22Rv1 (cell line): ENCODE data around the gene SNRNP48.
A peak's percentile ranks its signal among the peaks of the same experiment; 100 is the strongest.

Experiments used
- H3K27ac ChIP-seq: fragments of 450-650 bp; 2 replicates; pipeline ENCODE4 v1.5.1; 2017
- CTCF ChIP-seq: fragments of 450-650 bp; IDR thresholded peaks from 2 replicates; pipeline ENCODE4 v1.5.1; 2017; ENCODE audit warnings: mild to moderate bottlenecking
- ZFX ChIP-seq: fragments of 450-650 bp; IDR thresholded peaks from 2 replicates; pipeline ENCODE4 v1.6.1; 2017; ENCODE audit warnings: antibody characterized with exemption, borderline replicate concordance

SNRNP48 gene

GRCh38 chr6:7642791-7643190 is 52.8 kb downstream of the SNRNP48 start:
- no peak for TF ChIP-seq ZFX
- no peak for TF ChIP-seq CTCF
- H3K27ac ChIP-seq: no peak overlapping the region

GRCh38 chr6:7644417-7644816 is 54.4 kb downstream of the SNRNP48 start:
- TF ChIP-seq ZFX: no peak
- no peak for TF ChIP-seq CTCF
- no peak overlapping the region for H3K27ac ChIP-seq

GRCh38 chr6:7646394-7646793 is 56.4 kb downstream of the SNRNP48 start:
- TF ChIP-seq CTCF: no peak
- no peak for TF ChIP-seq ZFX
- no peak overlapping the region for H3K27ac ChIP-seq

GRCh38 chr6:7647504-7647903 is 57.5 kb downstream of the SNRNP48 start:
- no peak for TF ChIP-seq ZFX
- H3K27ac ChIP-seq: no peak overlapping the region

GRCh38 chr6:7649037-7649810 is 59.2 kb downstream of the SNRNP48 start:
- TF ChIP-seq CTCF (no peak), ZFX (no peak)
- H3K27ac ChIP-seq: no peak overlapping the region

GRCh38 chr6:7650878-7651277 is 60.9 kb downstream of the SNRNP48 start:
- H3K27ac ChIP-seq: no peak overlapping the region
- TF ChIP-seq CTCF (no peak), ZFX (no peak)

- no peak for TF ChIP-seq CTCF
- no peak overlapping the region for H3K27ac ChIP-seq
Observed at GRCh38 chr6:7652957-7653356, 63.0 kb downstream of the SNRNP48 start.

- TF ChIP-seq ZFX (no peak), CTCF (no peak)
- 0 out of 2 replicates have a peak overlapping the region, but pooled peaks have one; percentile 23 for H3K27ac ChIP-seq
Observed at GRCh38 chr6:7656355-7656754, 66.4 kb downstream of the SNRNP48 start.
